CD4-positive, alpha-beta T cell treated with Interleukin-4 for 4 hours (primary cell): ENCODE data around the gene BANP.
"Not testable (repeated sequence)": the region's sequence is repeated elsewhere in the genome, so short reads cannot be mapped to it uniquely, and the experiment has no call there.

Source experiments
- DNase-seq: peaks from one replicate; pipeline ENCODE4 v3.0.0-alpha.2; 2020

Gene BANP

GRCh38 chr16:88050952-88051660 is 99.9 kb downstream of the BANP start:
- DNase-seq, result no peak

- DNase-seq, result no peak
These were observed 101.4 kb downstream of the BANP start for GRCh38 chr16:88052661-88053060.

- DNase-seq, result not testable (repeated sequence)
These were observed 102.2 kb downstream of the BANP start for GRCh38 chr16:88053479-88053878.

- no peak for DNase-seq
These were observed 104.1 kb downstream of the BANP start for GRCh38 chr16:88055356-88055755.

- no peak for DNase-seq
These were observed 105.0 kb downstream of the BANP start for GRCh38 chr16:88056212-88056611.

GRCh38 chr16:88057656-88058055 is 106.4 kb downstream of the BANP start:
- no peak for DNase-seq

- no peak for DNase-seq
These were observed 106.9 kb downstream of the BANP start for GRCh38 chr16:88058136-88058535.

- no peak for DNase-seq
These were observed 107.6 kb downstream of the BANP start for GRCh38 chr16:88058817-88059216.

GRCh38 chr16:88059701-88060386 is 108.6 kb downstream of the BANP start:
- no peak for DNase-seq

GRCh38 chr16:88060524-88061219 is 109.4 kb downstream of the BANP start:
- DNase-seq, result no peak

GRCh38 chr16:88061346-88062110 is 110.3 kb downstream of the BANP start:
- DNase-seq, result no peak

- no peak for DNase-seq
These were observed 111.3 kb downstream of the BANP start for GRCh38 chr16:88062341-88063210.

- DNase-seq, result no peak
These were observed 112.1 kb downstream of the BANP start for GRCh38 chr16:88063211-88063773.

GRCh38 chr16:88064011-88064888 is 113.0 kb downstream of the BANP start:
- DNase-seq, result no peak

GRCh38 chr16:88064889-88065746 is 113.9 kb downstream of the BANP start:
- no peak for DNase-seq

GRCh38 chr16:88065747-88066142 is 114.5 kb downstream of the BANP start:
- DNase-seq, result no peak

GRCh38 chr16:88066234-88066633 is 115.0 kb downstream of the BANP start:
- DNase-seq, result no peak

- DNase-seq, result no peak
These were observed 115.7 kb downstream of the BANP start for GRCh38 chr16:88066680-88067529.
